ELR (cell line): Measurements from ENCODE around the gene RAP1GAP2.

Experiments used
- DNase-seq: peaks from one replicate; pipeline ENCODE4 v3.0.0-alpha.2; 2015; ENCODE audit warnings: low read depth

RAP1GAP2 gene

DNA sequence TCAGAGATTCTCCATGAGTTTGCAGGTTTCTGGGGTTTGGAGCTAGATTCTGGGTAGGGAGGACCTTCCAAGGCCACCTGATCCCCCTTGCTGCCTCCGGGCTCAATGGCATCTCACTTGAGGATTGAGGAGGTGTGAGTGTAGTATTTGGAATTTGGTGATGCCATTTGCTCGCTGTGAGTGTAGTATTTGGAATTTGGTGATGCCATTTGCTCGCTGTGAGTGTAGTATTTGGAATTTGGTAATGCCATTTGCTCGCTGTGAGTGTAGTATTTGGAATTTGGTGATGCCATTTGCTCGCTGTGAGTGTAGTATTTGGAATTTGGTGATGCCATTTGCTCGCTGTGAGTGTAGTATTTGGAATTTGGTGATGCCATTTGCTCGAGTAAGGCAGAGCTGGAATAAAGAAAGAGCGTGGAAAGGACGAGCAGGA, 202.2 kb downstream of the RAP1GAP2 start:
- DNase-seq: peak; percentile 34

- no peak for DNase-seq
Observed at GRCh38 chr17:3002538-3003295, 206.5 kb downstream of the RAP1GAP2 start.

- no peak for DNase-seq
Observed at GRCh38 chr17:3003296-3004149, 207.3 kb downstream of the RAP1GAP2 start.

GRCh38 chr17:3004150-3004801, 208.0 kb downstream of the RAP1GAP2 start:
- DNase-seq: peak; percentile 81

GRCh38 chr17:3004925-3005324, 208.7 kb downstream of the RAP1GAP2 start:
- no peak for DNase-seq

DNA sequence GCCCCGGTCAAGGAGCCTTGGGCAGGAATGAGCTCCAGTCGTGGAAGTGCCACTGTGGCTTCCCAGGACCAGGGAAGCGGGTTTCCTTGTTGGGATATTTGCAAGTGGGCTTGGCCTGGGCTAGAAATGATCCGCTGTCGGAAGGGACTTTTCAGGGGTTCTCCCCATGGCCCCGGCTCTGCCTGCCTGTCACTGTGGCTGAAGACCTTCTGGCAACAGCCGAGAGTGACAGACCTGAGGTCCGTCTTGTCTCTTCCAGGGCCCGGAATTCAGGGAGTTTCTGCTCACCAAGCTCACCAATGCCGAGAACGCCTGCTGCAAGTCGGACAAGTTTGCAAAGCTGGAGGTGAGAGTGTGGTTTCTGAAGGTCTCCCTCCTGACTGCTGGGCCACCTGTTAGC, 209.5 kb downstream of the RAP1GAP2 start:
- DNase-seq: no peak

- DNase-seq: no peak
Observed at GRCh38 chr17:3006801-3007200, 210.6 kb downstream of the RAP1GAP2 start.

DNA sequence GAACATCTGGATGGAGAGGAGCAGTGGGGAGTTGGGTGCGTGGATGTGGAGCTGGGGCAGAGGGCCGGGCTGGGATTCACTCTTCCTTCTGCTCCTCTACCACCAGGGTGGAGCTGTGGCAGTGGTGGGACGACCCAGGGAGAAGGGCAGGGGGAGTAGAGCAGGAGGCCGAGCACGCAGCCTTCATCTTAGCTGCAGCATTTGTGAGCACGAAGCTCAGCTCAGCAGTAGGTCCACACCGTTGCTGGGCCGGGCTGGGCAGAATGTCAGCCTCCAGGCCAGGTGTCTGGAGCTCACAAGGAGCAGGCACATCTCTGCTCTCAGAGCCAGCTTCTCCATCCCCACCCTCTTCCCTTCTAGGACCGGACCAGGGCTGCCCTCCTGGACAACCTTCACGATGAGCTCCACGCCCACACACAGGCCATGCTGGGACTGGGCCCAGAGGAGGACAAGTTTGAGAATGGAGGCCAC, 211.4 kb downstream of the RAP1GAP2 start:
- DNase-seq: no peak

DNA sequence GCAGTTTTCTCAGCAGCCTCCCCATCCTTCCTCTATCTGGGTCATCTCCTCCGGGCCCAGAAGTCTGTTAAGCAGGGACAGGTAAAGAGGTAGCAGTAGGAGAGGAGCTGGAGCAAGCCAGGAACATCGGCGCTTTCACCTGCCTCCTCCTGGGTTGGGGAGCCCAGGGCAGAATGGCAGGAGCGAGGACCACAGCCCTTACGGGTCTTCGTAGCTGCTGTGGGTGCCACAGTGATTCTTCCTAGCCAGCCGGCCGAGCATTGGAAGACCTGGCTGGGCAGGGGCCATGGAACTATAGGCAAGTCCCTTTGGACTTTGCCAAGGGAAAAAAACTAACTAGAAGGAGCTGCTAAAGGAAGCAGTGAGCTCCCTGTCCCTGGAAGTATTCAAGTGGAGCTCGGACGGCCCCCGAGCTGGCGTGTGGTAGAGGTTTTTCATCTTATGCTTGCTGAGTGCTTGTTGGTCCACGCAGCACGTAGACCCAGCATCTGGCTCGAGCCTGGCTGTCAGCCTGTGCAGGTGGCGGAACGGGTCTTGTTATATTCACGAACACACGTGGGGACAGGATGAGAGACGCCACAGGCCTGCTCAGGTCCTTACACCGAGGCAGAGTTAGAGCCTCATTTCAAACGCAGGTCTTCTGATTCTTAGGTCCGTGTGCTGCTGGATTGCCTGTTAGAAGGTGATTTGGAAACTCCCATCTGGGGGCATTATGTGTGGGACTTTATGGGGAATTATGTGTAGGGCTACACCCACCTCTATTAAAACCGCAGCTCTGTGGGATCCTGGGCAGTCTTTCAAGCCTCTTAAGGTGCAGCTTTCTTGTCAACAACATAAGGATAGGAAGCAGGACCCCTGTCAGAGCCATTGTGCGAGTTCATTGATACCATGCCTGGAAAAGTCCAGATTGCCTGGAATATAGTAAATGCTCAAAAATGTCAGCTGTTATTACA, 212.4 kb downstream of the RAP1GAP2 start:
- DNase-seq: no peak

DNA sequence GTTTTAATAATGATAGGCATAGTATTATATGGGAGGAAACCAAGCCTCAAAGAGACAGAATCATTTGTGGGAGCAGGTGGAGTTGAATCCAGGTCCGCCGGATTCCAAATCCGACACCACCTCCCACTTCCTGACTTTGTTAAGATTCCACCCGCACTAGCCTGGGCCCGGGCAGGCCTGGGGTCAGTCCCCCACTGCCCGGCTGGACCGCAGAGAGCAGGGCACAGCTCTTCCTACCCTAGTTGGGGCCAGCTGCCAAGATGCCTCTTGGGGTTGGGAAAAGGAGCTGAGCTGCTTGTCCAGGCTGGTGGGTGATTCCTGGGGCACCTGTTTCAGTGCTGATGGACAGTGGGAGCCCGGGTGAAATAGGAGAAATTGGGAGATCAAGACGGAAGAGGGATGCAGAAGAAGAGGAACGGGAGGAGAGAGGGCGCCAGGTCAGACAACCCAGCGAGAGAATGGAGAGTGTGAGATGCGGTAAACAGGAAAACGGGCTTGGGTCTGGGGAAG, 213.2 kb downstream of the RAP1GAP2 start:
- DNase-seq: no peak

- no peak for DNase-seq
Observed at GRCh38 chr17:3011891-3012290, 215.7 kb downstream of the RAP1GAP2 start.

DNA sequence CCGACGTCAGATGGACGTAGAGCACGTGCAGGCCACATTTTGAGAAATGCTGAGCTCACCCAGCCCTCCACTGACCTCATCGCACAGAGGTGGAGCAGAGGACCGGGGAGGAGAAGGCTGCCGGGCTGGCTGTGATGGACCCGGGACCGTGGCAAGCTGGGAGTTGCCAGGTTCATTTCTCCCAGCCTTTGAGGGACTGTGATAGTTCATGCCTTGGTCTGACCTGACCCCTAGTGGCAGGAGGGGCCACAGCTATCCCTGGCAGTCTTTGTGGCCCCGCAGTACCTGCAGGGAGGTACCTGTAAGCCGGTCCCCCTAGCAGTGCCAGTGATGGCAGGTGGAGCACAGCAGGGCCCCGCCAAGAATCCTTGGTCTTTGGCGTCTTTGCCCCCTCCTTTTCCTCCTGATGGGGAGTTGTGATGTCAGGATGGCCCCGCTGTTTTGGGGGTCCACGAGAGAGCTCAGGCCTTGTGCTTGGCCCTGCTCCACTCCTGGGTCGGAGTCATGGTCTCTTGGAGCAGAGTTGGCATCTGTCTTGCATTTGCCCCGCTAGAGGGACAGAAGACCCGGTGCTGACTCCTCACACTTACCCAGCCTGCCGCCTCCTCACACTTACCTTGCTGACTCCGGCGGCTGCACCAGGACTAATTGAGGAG, 216.8 kb downstream of the RAP1GAP2 start:
- peak; percentile 41 for DNase-seq

- DNase-seq: no peak
Observed at GRCh38 chr17:3015890-3016289, 219.7 kb downstream of the RAP1GAP2 start.

GRCh38 chr17:3017936-3018335, 221.7 kb downstream of the RAP1GAP2 start:
- DNase-seq: no peak

GRCh38 chr17:3019761-3020160, 223.5 kb downstream of the RAP1GAP2 start:
- DNase-seq: no peak

DNA sequence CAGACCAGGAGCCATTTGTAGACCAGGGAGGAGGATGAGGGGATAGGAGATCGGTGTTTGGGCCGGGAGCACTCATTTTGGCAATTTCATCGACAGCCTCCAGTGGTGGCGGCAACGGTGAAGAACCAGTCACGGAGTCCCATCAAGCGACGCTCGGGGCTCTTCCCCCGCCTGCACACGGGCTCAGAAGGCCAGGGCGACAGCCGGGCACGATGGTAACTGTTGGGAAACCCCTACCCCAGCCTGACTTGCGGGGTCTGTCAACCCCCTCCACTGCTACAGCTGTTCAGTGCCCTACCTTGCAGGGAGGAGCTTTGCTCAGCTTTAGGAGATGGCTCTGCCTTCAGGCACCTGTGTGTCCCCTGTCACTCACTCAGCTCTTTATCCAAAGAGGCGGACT, 224.1 kb downstream of the RAP1GAP2 start:
- DNase-seq: no peak

GRCh38 chr17:3022197-3022596, 226.0 kb downstream of the RAP1GAP2 start:
- DNase-seq: no peak

GRCh38 chr17:3024346-3024745, 228.1 kb downstream of the RAP1GAP2 start:
- DNase-seq: no peak

- DNase-seq: no peak
Observed at GRCh38 chr17:3025421-3026124, 229.3 kb downstream of the RAP1GAP2 start.
